B cell (primary cell): Measurements from ENCODE around the gene UTP11. TPM values are rescaled to one million over a fixed set of nuclear protein-coding genes. Genes with fewer than 3 reads are reported as not detected.

Experiments
- ATAC-seq: fragments of 200-7000 bp; cut with Tn5 transposase; one replicate; pipeline ENCODE4 v1.10.0; 2021; ENCODE audit warnings: low read depth, mild to moderate bottlenecking, moderate number of reproducible peaks, moderate library complexity
- CTCF ChIA-PET: fragments of 350-600 bp; sonication (Branson Sonifier 250); formaldehyde crosslinking; loops from one replicate; lab custom pipeline; 2021; ENCODE audit warnings: antibody characterized with exemption, inconsistent platforms; lab: Charles Lee
- POLR2A ChIA-PET: fragments of 350-600 bp; sonication (Branson Sonifier 250); formaldehyde crosslinking; loops from one replicate; lab custom pipeline; 2021; ENCODE audit warnings: antibody characterized with exemption; lab: Charles Lee
- DNase-seq: peaks from one replicate; pipeline ENCODE4 v3.0.0; 2013
- H2AFZ ChIP-seq: 2 replicates; pipeline ENCODE4 v1.6.1; 2012; ENCODE audit warnings: mild to moderate bottlenecking, low read depth, low read length; ENCODE audit not compliant: insufficient read depth, poor library complexity, severe bottlenecking
- H3K27ac ChIP-seq, 2 donors: 1 replicate in 1 of 2; 2 replicates in 1 of 2; pipeline ENCODE4 v1.5.1; 2012 to 2013; ENCODE audit warnings: low read length in 2 of 2, mild to moderate bottlenecking in 2 of 2, moderate library complexity in 1 of 2
- H3K27me3 ChIP-seq, 4 experiments: fragments of 200-600 bp in 1 of 4; sonication (generic) in 1 of 4; replicated peaks in 1 of 4; 1 replicate in 2 of 4; 2 replicates in 2 of 4; pipeline versions ENCODE4 v1.6.1 to v1.7.0; 2013 to 2016; ENCODE audit warnings: low read length in 3 of 4, mild to moderate bottlenecking in 2 of 4, mixed read lengths in 1 of 4, moderate library complexity in 1 of 4; ENCODE audit not compliant: insufficient read depth in 4 of 4, control insufficient read depth in 3 of 4; ENCODE audit errors: control extremely low read depth in 1 of 4
- H3K36me3 ChIP-seq, 2 experiments: replicated peaks in 1 of 2; 1 replicate in 1 of 2; 2 replicates in 1 of 2; pipeline versions ENCODE4 v1.6.1 to v1.7.1; 2013; ENCODE audit warnings: low read length in 1 of 2; ENCODE audit not compliant: insufficient read depth in 2 of 2, control insufficient read depth in 1 of 2; ENCODE audit errors: control extremely low read depth in 1 of 2, extremely low read depth in 1 of 2
- H3K4me1 ChIP-seq, 2 donors: fragments of 200-600 bp in 1 of 2; sonication (generic) in 1 of 2; 1 replicate in 1 of 2; 2 replicates in 1 of 2; pipeline versions ENCODE4 v1.5.1 to v1.6.1; 2013 to 2017; ENCODE audit warnings: low read length in 2 of 2; ENCODE audit not compliant: control insufficient read depth in 2 of 2, insufficient read depth in 2 of 2
- H3K4me2 ChIP-seq: replicated peaks from 2 replicates; pipeline ENCODE3; 2012; ENCODE audit warnings: mild to moderate bottlenecking, low read depth, low read length; ENCODE audit not compliant: poor library complexity, severe bottlenecking
- H3K4me3 ChIP-seq, 5 experiments: fragments of 200-600 bp in 1 of 5; sonication (generic) in 1 of 5; 1 replicate in 3 of 5; 2 replicates in 2 of 5; pipeline versions ENCODE4 v1.5.1 to v1.7.0; 2011 to 2016; ENCODE audit warnings: low read length in 4 of 5, mild to moderate bottlenecking in 4 of 5, low read depth in 2 of 5, control low read depth in 1 of 5, moderate library complexity in 1 of 5; ENCODE audit not compliant: insufficient read depth in 1 of 5; ENCODE audit errors: control extremely low read depth in 1 of 5, extremely low read depth in 1 of 5
- H3K79me2 ChIP-seq: fragments of 200-600 bp; sonication (generic); one replicate; pipeline ENCODE4 v1.6.0; 2016; ENCODE audit warnings: low read length; ENCODE audit not compliant: control insufficient read depth, insufficient read depth
- H3K9ac ChIP-seq: fragments of 200-600 bp; sonication (generic); 2 replicates; pipeline ENCODE4 v1.6.1; 2017; ENCODE audit warnings: mild to moderate bottlenecking, low read length, moderate library complexity
- H3K9me3 ChIP-seq, 3 donors: one replicate each; pipeline versions ENCODE4 v1.6.1 to v1.7.1; 2013; ENCODE audit warnings: low read length in 2 of 3; ENCODE audit not compliant: control insufficient read depth in 2 of 3, insufficient read depth in 1 of 3; ENCODE audit errors: control extremely low read depth in 1 of 3
- H4K20me1 ChIP-seq: 2 replicates; pipeline ENCODE4 v1.6.0; 2012; ENCODE audit warnings: mild to moderate bottlenecking, low read length; ENCODE audit not compliant: insufficient read depth, control insufficient read depth, poor library complexity, severe bottlenecking
- H3K27ac Mint-ChIP-seq: one replicate; pipeline ENCODE4 v1.8.0; 2021; ENCODE audit warnings: mixed read lengths
- H3K27me3 Mint-ChIP-seq: one replicate; pipeline ENCODE4 v1.8.0; 2021; ENCODE audit warnings: mixed read lengths
- H3K4me1 Mint-ChIP-seq: one replicate; pipeline ENCODE4 v1.8.0; 2021; ENCODE audit warnings: mixed read lengths
- H3K4me3 Mint-ChIP-seq: one replicate; pipeline ENCODE4 v1.8.0; 2021; ENCODE audit warnings: mixed read lengths
- H3K9me3 Mint-ChIP-seq: one replicate; pipeline ENCODE4 v1.8.0; 2022; ENCODE audit warnings: mixed read lengths; ENCODE audit not compliant: insufficient read depth
- CTCF ChIP-seq: fragments of 200-600 bp; IDR thresholded peaks from one replicate; pipeline ENCODE4 v1.8.0; 2022; ENCODE audit warnings: antibody characterized with exemption, mild to moderate bottlenecking
- EZH2 ChIP-seq: IDR thresholded peaks from 2 replicates; pipeline ENCODE4 v1.6.1; 2012; ENCODE audit warnings: borderline replicate concordance, low read depth, mild to moderate bottlenecking, moderate library complexity, low read length; ENCODE audit not compliant: insufficient read depth, poor library complexity, severe bottlenecking
- WGBS: methylation state at CpG from one replicate; pipeline ENCODE4 v1.1.5; 2013; ENCODE audit warnings: missing lambda C conversion rate; ENCODE audit not compliant: insufficient coverage; 5-methylcytosine and 5-hydroxymethylcytosine counted together
- intact Hi-C: fragments of 100-400 bp; cut with micrococcal nuclease; formaldehyde crosslinking; loops from one replicate; pipeline ENCODE4 v1.10.0; 2022
- polyA plus RNA-seq: library from polyadenylated mRNA; depleted of rRNA; stranded (reverse); fragments of >200 nt; gene quantifications from 2 replicates; pipeline ENCODE4 v1.2.3, GENCODE V29; 2012
- total RNA-seq, 2 donors: library from RNA; stranded (reverse); fragments of 120-200 nt in 1 of 2; gene quantifications; 1 replicate in 1 of 2; 2 replicates in 1 of 2; pipeline versions ENCODE4 v1.2.3 to v1.2.4, GENCODE V29; 2013 to 2022

The UTP11 gene
- total and polyA plus RNA-seq, 2 donors (not counting 1 experiment from before 2014, with no cell fraction given): 6.0 to 16.8 TPM

DNA sequence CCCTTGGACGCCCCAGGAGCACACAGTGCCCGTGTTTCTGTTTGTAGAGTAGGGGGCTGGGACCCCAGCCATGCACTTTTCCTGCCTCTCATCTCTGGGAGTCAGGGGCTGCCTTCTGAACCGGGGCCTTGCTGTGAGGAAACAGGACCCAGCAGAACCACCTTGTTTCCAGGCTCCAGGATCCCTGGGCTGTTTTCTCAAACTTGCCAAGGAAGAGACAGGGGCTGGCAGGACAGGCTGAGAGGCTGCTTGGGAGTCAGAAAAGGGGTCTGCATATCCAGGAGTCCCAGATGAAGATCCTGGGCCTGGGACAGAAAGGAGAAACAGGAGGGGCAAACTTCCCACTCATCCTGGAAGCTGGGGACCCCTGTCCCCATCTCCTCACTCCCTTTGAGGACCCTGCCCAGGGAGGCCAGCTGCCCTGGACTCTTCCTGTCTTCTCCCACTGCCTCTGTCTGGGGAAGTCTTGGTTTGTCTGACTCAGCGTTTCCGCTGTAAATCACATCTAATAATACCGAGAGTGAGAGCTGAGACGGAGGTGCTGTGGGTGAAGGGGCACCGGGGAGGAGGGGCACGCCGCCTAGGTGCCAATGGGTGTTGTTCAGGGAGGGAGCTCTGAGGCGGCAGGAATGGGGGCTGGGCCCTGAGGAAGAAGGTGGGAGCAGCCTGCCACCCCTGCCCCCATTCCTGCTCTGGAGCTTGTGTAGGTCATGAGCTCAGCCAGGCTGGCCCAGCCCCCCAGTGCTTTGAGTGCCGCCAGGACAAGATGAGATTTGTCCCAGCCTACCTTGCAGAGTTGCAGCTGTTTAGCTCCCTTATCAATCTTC is 17.4 kb downstream of the UTP11 start:
- Mint-ChIP-seq H3K9me3 (no peaks in the 10 kb centered on the region), H3K4me1 (peaks cover 19% of the 10 kb centered on the region), H3K4me3 (no peak overlapping the region), H3K27me3 (peaks cover 9% of the 10 kb centered on the region), H3K27ac (no peak overlapping the region)
- TF ChIP-seq EZH2 (no peak), CTCF (no peak)
- POLR2A ChIA-PET: interaction anchor here (1.0 kb wide), 1 partner anchor 10 kb away, joined by 3 read pairs; no protein-coding TSS in a partner anchor
- H3K36me3 ChIP-seq: peaks cover 5 to 11% of the 10 kb centered on the region in 2 experiments
- ATAC-seq (peak; percentile 36), DNase-seq (no peak)
- no peak overlapping the region for H3K4me3 ChIP-seq
- peaks cover 5 to 13% of the 10 kb centered on the region in 2 donors for H3K4me1 ChIP-seq
- 17% methylated on average over 7 of the region's 12 CpGs for WGBS
- peak overlapping the region; percentile 25 for H3K4me2 ChIP-seq
- no peak overlapping the region for H3K9ac ChIP-seq
- CTCF ChIA-PET: interaction anchor here (0.6 to 3.5 kb wide), 6 partner anchors 41 to 789 kb away, joined by 3 to 15 read pairs (median 4); no protein-coding TSS in a partner anchor
- H3K27ac ChIP-seq: no peak overlapping the region
- H2AFZ ChIP-seq: no peak overlapping the region
- H3K27me3 ChIP-seq: no peaks in the 10 kb centered on the region
- H3K79me2 ChIP-seq: no peaks in the 10 kb centered on the region
- H4K20me1 ChIP-seq: no peaks in the 10 kb centered on the region
- H3K9me3 ChIP-seq: no peaks in the 10 kb centered on the region
- intact Hi-C loops: loop anchor here (5.0 kb wide), 1 partner anchor 472 kb away; no protein-coding TSS in a partner anchor
